Stimulated activated CD8-positive, alpha-beta memory T cell treated with anti-CD3 and anti-CD28 coated beads, Interleukin-7, amount 100 ng/mL, for 4 hours (primary cell): ENCODE measurements around the gene PSG4.
"Not testable (repeated sequence)": the region's sequence is repeated elsewhere in the genome, so short reads cannot be mapped to it uniquely, and the experiment has no call there.

Experiments
- DNase-seq, 2 donors: peaks; one replicate each; pipeline ENCODE4 v3.0.0-alpha.2; 2020; ENCODE audit warnings: low read depth in 2 of 2

PSG4 gene

GRCh38 chr19:43205471-43206105 is at the start of gene PSG4:
PSG4 (minus strand) TSS chr19:43205638; CDS start chr19:43205536, 102 bp downstream.
- not testable (repeated sequence) for DNase-seq

- DNase-seq = not testable (repeated sequence)
Observed at GRCh38 chr19:43251428-43251827, 46.0 kb upstream of the PSG4 start.

- not testable (repeated sequence) for DNase-seq
Observed at GRCh38 chr19:43250296-43250695, 44.9 kb upstream of the PSG4 start.

GRCh38 chr19:43248635-43249002 is 43.2 kb upstream of the PSG4 start:
- not testable (repeated sequence) for DNase-seq

GRCh38 chr19:43247243-43247880 is 41.9 kb upstream of the PSG4 start:
- DNase-seq = not testable (repeated sequence)

- DNase-seq = not testable (repeated sequence)
Observed at GRCh38 chr19:43245848-43246247, 40.4 kb upstream of the PSG4 start.

GRCh38 chr19:43242211-43242610 is 36.8 kb upstream of the PSG4 start:
- not testable (repeated sequence) for DNase-seq

- DNase-seq = not testable (repeated sequence)
Observed at GRCh38 chr19:43238213-43238612, 32.8 kb upstream of the PSG4 start.

- not testable (repeated sequence) for DNase-seq
Observed at GRCh38 chr19:43235686-43236085, 30.2 kb upstream of the PSG4 start.

GRCh38 chr19:43229315-43229714 is 23.9 kb upstream of the PSG4 start:
- DNase-seq = no peak

- DNase-seq = not testable (repeated sequence)
Observed at GRCh38 chr19:43228730-43229129, 23.3 kb upstream of the PSG4 start.

GRCh38 chr19:43226986-43227385 is 21.5 kb upstream of the PSG4 start:
- not testable (repeated sequence) for DNase-seq

- DNase-seq = no peak
Observed at GRCh38 chr19:43224855-43225253, 19.4 kb upstream of the PSG4 start.

- DNase-seq = not testable (repeated sequence)
Observed at GRCh38 chr19:43224201-43224854, 18.9 kb upstream of the PSG4 start.

GRCh38 chr19:43221891-43222290 is 16.5 kb upstream of the PSG4 start:
- not testable (repeated sequence) for DNase-seq

GRCh38 chr19:43219136-43219535 is 13.7 kb upstream of the PSG4 start:
- DNase-seq = not testable (repeated sequence)

GRCh38 chr19:43215881-43216280 is 10.4 kb upstream of the PSG4 start:
- not testable (repeated sequence) for DNase-seq

GRCh38 chr19:43207991-43208390 is 2.6 kb upstream of the PSG4 start:
- DNase-seq = no peak

- DNase-seq = not testable (repeated sequence)
Observed at GRCh38 chr19:43207174-43207573, 1.7 kb upstream of the PSG4 start.

- DNase-seq = not testable (repeated sequence)
Observed at GRCh38 chr19:43203611-43204010, 1.8 kb downstream of the PSG4 start.

- DNase-seq = not testable (repeated sequence)
Observed at GRCh38 chr19:43201891-43202290, 3.5 kb downstream of the PSG4 start.

- not testable (repeated sequence) for DNase-seq
Observed at GRCh38 chr19:43201337-43201801, 4.1 kb downstream of the PSG4 start.
